ENCODE data around the gene HRH2. TPM values are rescaled to one million over a fixed set of nuclear protein-coding genes. Genes with fewer than 3 reads are reported as not detected.

HRH2 gene
- total RNA-seq = 10 to 100 TPM in 1 of 2 donors, 1 to 10 TPM in 1; 4.1 to 22.0 TPM
- 1 to 10 TPM; 6.2 to 9.0 (median 8.2) TPM for polyA plus RNA-seq (ENCODE audit: insufficient read length in 6 of 6)
- long read RNA-seq, donor 1, partial matches to known transcripts = 0 of 1 reads
- long read RNA-seq, donor 1, other reads (novel, unspliced or antisense) = 0 of 1 reads
- long read RNA-seq, donor 2, full-length matches to known transcripts = 2 of 7 reads
- long read RNA-seq, donor 2, partial matches to known transcripts = 5 of 7 reads
- long read RNA-seq, donor 2, other reads (novel, unspliced or antisense) = 0 of 7 reads
- long read RNA-seq, donor 3 = 0 reads
- long read RNA-seq, donor 4, partial matches to known transcripts = 0 of 1 reads
- long read RNA-seq, donor 4, other reads (novel, unspliced or antisense) = 1 of 1 reads
- long read RNA-seq, donor 5, partial matches to known transcripts = 5 of 8 reads
- long read RNA-seq, donor 5, other reads (novel, unspliced or antisense) = 0 of 8 reads
- long read RNA-seq, donor 6, partial matches to known transcripts = 0 of 1 reads
- long read RNA-seq, donor 6, other reads (novel, unspliced or antisense) = 0 of 1 reads
- long read RNA-seq, donor 7, partial matches to known transcripts = 0 of 1 reads
- long read RNA-seq, donor 7, other reads (novel, unspliced or antisense) = 0 of 1 reads
- long read RNA-seq, donor 8, full-length matches to known transcripts = 4 of 4 reads
- long read RNA-seq, donor 8, partial matches to known transcripts = 0 of 4 reads
- long read RNA-seq, donor 8, other reads (novel, unspliced or antisense) = 0 of 4 reads
- long read RNA-seq, donor 9 = 0 reads
- long read RNA-seq, donor 10, partial matches to known transcripts = 18 of 21 reads
- long read RNA-seq, donor 10, other reads (novel, unspliced or antisense) = 3 of 21 reads
- long read RNA-seq, donor 11, partial matches to known transcripts = 0 of 1 reads
- long read RNA-seq, donor 11, other reads (novel, unspliced or antisense) = 0 of 1 reads
- long read RNA-seq, donor 12, full-length matches to known transcripts = 1 of 1 reads
- long read RNA-seq, donor 12, partial matches to known transcripts = 0 of 1 reads
- long read RNA-seq, donor 12, other reads (novel, unspliced or antisense) = 0 of 1 reads

- TF ChIP-seq CTCF (IDR thresholded peaks at IDR 0.05) = no peak
These were observed at the start of gene HRH2 for GRCh38 chr5:175657593-175658271. TSS of gene HRH2 (plus strand) at chr5:175658071. CDS start at chr5:175683234, 25,163 bp downstream.

GRCh38 chr5:175609526-175609925 lies 48.3 kb upstream of the HRH2 start:
- Histone ChIP-seq H3K9me3 (no peaks in the 10 kb centered on the region), H3K4me1 (no peaks in the 10 kb centered on the region), H3K27ac (no peak overlapping the region), H3K27me3 (peaks cover 0 to 31% of the 10 kb centered on the region in 2 donors), H3K4me3 (no peak overlapping the region), H3K36me3 (no peaks in the 10 kb centered on the region)
- DNase-seq (no peak), ATAC-seq (no peak)
- intact Hi-C loops (cut with DNase I) = no loop called here
- no peak for TF ChIP-seq CTCF (IDR thresholded peaks at IDR 0.05)

More at GRCh38 chr5:175657593-175658271, at the start of gene HRH2:
- peaks cover 34 to 78% of the 10 kb centered on the region in 2 donors for H3K27me3 ChIP-seq
- DNase-seq (peak in 3 of 4 donors; percentile 45 to 93 (median 68)), ATAC-seq (peak; percentile 68)
- no peaks in the 10 kb centered on the region for H3K36me3 ChIP-seq
- intact Hi-C loops (cut with DNase I) = no loop called here
- H3K4me3 ChIP-seq = peak within 1 kb of the TSS; percentile 16 to 68
- H3K9me3 ChIP-seq = no peaks in the 10 kb centered on the region
- peak within 1 kb of the TSS in 1 of 2 donors; percentile 88 for H3K27ac ChIP-seq
- peaks cover 0 to 88% of the 10 kb centered on the region in 2 donors for H3K4me1 ChIP-seq

GRCh38 chr5:175610381-175610780 lies 47.5 kb upstream of the HRH2 start:
- ATAC-seq = no peak
- no peaks in the 10 kb centered on the region for H3K4me1 ChIP-seq
- H3K9me3 ChIP-seq = no peaks in the 10 kb centered on the region
- no peak overlapping the region for H3K27ac ChIP-seq
- H3K36me3 ChIP-seq = no peaks in the 10 kb centered on the region
- no peak for DNase-seq
- peaks cover 0 to 26% of the 10 kb centered on the region in 2 donors for H3K27me3 ChIP-seq
- intact Hi-C loops (cut with DNase I) = no loop called here
- no peak for TF ChIP-seq CTCF (IDR thresholded peaks at IDR 0.05)
- no peak overlapping the region for H3K4me3 ChIP-seq

- no peaks in the 10 kb centered on the region for H3K9me3 ChIP-seq
- H3K4me1 ChIP-seq = no peaks in the 10 kb centered on the region
- intact Hi-C loops (cut with DNase I) = no loop called here
- no peak overlapping the region for H3K4me3 ChIP-seq
- peaks cover 0 to 26% of the 10 kb centered on the region in 2 donors for H3K27me3 ChIP-seq
- TF ChIP-seq CTCF (IDR thresholded peaks at IDR 0.05) = no peak
- DNase-seq (no peak), ATAC-seq (no peak)
- no peaks in the 10 kb centered on the region for H3K36me3 ChIP-seq
- no peak overlapping the region for H3K27ac ChIP-seq
These were observed 47.0 kb upstream of the HRH2 start for GRCh38 chr5:175610898-175611297.

Data from left lung (tissue), 14 donors.